NCI-H82 treated with DMSO at 0.1 percent for 48 hours (cell line): ENCODE results near the gene ECE1.
"Not testable (repeated sequence)": the region's sequence is repeated elsewhere in the genome, so short reads cannot be mapped to it uniquely, and the experiment has no call there.

Source experiments
- DNase-seq: peaks from one replicate; lab custom pipeline; 2025; ENCODE audit not compliant: unreplicated experiment; lab: John Stamatoyannopoulos, UW

Gene ECE1

GRCh38 chr1:21188235-21188634 is 102.0 kb downstream of the ECE1 start:
- no peak for DNase-seq

GRCh38 chr1:21185221-21185731 is 105.0 kb downstream of the ECE1 start:
- no peak for DNase-seq

GRCh38 chr1:21184276-21184675 is 106.0 kb downstream of the ECE1 start:
- no peak for DNase-seq

- no peak for DNase-seq
Observed at GRCh38 chr1:21182181-21182731, 108.0 kb downstream of the ECE1 start.

- DNase-seq, result not testable (repeated sequence)
Observed at GRCh38 chr1:21178271-21178670, 112.0 kb downstream of the ECE1 start.

- peak; percentile 98 for DNase-seq
Observed at GRCh38 chr1:21176586-21177555, 113.4 kb downstream of the ECE1 start, which contains the start of gene EIF4G3. TSS of gene EIF4G3 (minus strand) at chr1:21176897. CDS start at chr1:21002742, 174,155 bp downstream.

GRCh38 chr1:21175670-21176581 is 114.3 kb downstream of the ECE1 start:
- no peak for DNase-seq

GRCh38 chr1:21175324-21175669 is 115.0 kb downstream of the ECE1 start:
- DNase-seq, result no peak

- no peak for DNase-seq
Observed at GRCh38 chr1:21174654-21175323, 115.5 kb downstream of the ECE1 start.

- no peak for DNase-seq
Observed at GRCh38 chr1:21174230-21174629, 116.0 kb downstream of the ECE1 start.

GRCh38 chr1:21173096-21173495 is 117.2 kb downstream of the ECE1 start:
- not testable (repeated sequence) for DNase-seq

- not testable (repeated sequence) for DNase-seq
Observed at GRCh38 chr1:21170837-21171236, 119.4 kb downstream of the ECE1 start.

- DNase-seq, result no peak
Observed at GRCh38 chr1:21168444-21168843, 121.8 kb downstream of the ECE1 start.
